ENCODE data around the gene SPATA17.
A peak's percentile ranks its signal among the peaks of the same experiment; 100 is the strongest.
"Not testable (repeated sequence)": the region's sequence is repeated elsewhere in the genome, so short reads cannot be mapped to it uniquely, and the experiment has no call there.

Gene SPATA17

DNA sequence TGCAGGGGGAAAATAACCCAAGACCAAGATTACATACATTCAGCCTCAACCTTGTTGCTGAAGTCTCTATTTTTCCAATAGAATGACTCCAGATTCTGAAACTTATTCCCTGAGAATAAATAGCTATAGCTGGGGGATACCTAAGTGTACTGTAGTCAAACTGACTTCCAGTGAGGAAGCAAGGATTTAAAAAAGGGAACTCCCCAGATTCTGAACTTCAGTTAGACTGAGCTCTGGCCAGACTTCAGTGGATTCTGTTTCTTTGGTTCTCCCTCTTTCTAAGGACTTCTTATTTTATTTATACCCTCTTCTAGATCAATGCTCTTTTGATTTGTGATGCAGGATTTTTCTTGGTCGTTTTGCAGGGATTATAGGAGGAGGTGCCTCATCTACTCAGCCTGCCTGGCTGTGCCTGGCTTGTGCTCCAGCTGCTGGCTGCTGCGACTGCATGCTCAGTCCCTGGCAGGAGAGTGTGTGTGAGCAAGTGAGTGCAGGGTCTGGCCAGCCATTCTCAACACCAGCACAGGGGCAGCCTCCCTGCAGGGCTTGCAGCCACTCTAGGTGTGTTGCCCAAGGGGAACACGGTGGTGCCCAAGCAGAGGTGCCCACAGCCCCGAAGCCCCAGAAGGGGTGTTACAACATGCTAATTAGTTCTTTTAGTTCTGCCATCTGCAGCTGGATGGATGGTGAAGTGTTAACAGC is 43.0 kb downstream of the SPATA17 start:
- no peak for DNase-seq (ENCODE audit: low read depth, low spot score)

DNA sequence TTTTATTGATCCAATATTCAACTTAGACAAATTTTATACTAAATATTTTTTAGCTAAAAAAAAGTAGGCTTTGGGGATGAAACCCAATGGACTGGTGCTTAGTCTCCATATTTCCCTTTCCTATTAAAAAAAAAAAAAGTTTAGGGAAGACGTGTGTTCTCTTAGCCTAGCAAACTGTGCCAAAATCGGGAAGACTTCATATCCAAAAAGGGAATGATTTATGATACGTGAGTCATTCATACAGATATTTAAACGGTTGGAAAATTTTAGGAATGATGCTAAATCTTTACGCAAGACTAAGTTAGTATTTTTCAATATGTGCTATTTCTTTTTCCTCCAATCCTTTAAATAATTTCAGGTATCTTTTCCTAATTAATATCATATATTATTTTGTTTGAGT is 50.7 kb downstream of the SPATA17 start:
- DNase-seq (ENCODE audit: low read depth, low spot score), result no peak

DNA sequence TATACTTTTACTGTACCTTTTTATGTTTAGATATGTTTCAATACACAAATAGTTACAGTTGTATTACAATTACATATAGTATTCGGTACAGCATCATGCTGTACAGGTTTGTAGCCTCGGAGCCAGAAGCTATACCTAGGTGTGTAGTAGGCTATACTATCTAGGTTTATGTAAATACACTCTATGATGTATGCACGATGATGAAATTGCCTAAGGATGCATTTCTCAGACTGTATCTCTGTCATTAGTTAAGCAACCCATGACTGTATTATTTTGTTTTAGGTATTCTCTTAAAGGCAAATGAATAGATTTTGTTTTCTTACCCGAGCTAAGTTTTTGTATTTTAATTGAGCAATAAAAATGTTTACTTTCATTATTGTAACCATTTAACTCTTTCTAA is 56.4 kb downstream of the SPATA17 start:
- no peak for DNase-seq (ENCODE audit: low read depth, low spot score)

DNA sequence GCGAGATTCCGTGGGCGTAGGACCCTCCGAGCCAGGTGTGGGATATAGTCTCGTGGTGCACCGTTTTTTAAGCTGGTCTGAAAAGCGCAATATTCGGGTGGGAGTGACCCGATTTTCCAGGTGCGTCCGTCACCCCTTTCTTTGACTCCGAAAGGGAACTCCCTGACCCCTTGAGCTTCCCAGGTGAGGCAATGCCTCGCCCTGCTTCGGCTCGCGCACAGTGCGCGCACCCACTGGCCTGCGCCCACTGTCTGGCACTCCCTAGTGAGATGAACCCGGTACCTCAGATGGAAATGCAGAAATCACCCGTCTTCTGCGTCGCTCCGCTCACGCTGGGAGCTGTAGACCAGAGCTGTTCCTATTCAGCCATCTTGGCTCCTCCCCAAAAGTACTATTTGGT is 65.0 kb downstream of the SPATA17 start:
- DNase-seq (ENCODE audit: low read depth, low spot score), result not testable (repeated sequence)

DNA sequence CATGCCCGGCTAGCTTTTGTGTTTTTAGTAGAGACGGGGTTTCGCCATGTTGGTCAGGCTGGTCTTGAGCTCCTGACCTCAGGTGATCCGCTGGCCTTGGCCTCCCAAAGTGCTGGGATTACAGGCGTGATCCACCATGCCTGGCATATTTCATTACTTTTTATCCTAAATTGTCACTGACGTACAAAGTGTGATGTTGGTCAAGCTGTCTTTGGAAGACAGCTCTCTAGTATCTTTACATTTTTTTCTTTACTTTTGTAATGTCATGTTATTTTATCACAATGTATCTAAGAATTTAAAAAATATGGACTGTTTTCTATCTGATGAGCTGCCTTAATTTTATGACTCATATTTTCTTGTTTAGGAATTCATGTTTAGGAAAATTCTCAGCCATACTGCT is 72.2 kb downstream of the SPATA17 start:
- DNase-seq (ENCODE audit: low read depth, low spot score), result no peak

DNA sequence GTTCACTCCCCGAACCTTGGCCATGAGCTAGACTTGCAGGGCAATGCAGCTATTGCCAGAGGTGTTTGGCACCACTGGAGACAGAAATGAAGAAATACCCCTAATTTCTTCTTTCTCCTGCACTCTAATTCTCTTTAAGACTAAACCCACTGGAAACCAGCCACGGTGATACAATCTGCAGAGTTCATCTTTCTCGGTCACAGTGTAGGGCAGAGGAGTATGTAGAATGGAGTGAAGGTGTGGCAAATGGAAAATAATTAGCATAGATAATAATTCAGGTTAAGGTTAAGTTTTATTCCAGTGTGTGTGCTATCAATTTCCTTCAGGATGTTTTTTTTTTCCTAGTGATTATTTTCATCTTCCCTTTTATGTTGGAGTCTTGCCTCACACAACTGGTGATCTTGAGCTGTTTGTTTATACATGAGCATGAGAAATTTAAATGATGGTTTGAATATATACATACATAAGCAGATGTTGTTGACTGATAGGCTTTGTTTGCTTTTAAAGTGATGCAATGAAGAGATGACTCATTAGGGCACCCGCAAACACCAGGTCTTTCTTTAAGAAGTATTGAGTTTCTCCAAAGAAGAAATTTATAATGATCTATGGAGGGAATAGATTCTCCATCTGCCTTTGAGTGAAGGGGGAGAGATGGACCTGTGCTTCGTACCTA is 81.9 kb downstream of the SPATA17 start:
- no peak for DNase-seq (ENCODE audit: low read depth, low spot score)

DNA sequence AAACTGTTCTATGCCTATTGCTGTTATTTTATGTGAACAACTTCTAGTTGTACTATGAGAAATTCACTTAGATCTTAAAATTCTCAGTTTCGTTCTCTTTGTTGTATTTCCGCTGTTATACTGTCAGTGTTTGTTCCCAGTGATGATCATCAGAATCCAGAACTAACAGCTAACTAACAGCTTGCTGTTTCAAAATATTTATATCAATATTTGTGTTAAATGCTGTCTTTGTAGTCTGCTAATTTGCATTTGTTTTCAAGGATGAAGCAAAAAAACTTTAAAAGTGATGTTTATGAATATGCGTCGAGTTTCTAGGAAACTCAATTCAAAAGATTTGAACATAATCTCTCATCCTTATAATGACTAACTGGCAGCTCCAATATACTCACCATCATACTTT is 84.5 kb downstream of the SPATA17 start:
- no peak for DNase-seq (ENCODE audit: low read depth, low spot score)

DNA sequence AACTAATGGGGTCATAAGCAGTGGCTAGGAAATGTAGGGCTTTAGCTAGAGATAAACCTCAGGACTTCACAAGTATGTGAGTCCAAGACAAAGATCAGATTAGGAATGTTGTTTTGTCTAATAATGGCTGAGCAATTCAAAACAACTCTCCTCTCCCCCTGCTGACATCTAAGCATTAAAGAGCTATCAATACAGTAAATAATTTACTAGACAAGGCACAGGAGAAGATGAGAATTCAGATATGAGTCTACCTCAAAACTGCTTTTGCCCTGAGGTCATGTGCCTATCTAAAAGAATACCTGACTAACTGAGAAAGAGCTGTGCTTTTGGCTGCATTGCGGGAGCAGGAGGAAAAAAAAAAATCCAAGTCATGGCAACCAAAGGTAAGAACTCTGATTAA is 86.8 kb downstream of the SPATA17 start:
- no peak for DNase-seq (ENCODE audit: low read depth, low spot score)

DNA sequence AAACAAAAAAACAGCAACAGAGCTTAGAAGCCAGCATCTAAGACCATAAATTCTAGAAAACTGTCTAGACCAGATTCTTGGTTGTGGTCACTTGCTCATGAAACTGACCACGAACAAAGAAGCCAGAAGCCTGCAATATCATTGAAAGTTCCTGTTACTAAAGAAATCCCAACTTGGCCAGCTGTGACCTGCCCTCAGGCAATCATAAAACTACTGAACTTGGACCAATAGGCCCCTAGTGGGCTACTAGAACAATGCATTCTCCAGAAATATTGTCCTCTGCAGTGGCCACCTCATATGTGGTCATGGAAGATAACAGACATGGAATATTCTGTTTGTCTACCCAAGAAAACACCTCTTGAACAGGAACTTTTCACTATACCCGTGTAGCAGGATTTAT is 87.7 kb downstream of the SPATA17 start:
- no peak for DNase-seq (ENCODE audit: low read depth, low spot score)

DNA sequence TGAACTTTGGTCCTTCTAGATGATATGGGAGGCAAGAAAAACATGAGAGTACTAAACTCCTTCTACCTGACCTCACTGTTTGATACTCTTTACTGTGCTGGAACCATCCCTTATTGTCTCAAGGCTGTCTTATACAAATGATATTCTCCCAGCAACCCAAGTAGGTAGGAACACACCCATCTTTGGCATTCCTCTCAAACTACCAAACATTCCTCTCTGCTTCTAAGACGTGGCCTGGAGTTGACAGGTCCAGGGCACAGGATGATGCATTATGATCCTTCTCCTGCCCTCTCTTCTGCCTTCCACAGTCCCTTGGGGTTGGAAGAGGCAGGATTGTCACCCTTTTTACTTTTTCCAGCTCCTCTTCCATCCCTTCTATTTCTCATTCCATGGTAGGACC is 90.5 kb downstream of the SPATA17 start:
- DNase-seq (ENCODE audit: low read depth, low spot score), result no peak

DNA sequence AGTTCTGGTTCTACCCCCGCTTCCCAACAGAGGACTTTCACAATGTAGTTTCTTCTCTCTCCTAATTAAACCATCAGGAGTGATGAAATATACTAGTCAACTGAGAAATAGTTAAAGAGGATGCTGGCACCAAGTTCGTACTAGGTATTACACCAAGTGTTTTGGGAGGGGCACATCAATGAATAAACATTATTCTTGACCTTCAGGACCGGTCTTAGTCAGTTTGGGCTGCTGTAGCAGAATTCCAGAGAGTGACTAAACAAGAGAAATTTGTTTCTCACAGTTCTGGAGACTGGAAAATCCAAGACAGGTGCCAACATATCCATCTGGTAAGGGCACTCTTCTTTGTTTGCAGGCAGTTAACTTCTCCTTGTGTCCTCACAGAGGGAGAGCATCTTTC is 103.8 kb downstream of the SPATA17 start:
- no peak for DNase-seq (ENCODE audit: low read depth, low spot score)

DNA sequence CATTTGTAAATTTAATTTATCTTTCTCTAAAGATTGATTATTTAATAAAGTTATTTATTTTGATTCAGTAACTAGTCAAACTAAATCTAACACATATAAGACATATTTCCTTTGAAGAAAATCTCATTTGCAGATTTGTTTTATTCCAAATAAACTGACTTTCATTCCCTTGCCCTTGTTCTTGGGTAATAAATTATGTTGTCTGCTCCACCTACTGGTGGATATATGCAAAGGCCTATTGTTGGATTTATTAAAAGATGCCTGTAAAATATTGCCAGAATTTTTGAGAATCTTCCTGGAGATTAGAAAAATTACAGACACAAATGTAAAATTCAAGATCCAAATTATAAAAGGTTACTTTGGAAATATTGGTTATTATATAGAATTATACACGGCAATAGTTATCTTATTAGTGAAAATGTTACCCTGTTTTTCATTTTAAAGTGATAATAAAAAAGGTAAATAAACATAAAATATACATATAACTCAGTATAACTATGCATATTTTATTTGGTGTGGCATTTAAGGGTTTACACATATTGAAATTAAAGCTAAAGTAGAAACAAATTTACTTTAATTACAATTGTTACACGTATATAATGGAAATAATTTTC is 116.1 kb downstream of the SPATA17 start:
- DNase-seq (ENCODE audit: low read depth, low spot score), result peak; percentile 9

DNA sequence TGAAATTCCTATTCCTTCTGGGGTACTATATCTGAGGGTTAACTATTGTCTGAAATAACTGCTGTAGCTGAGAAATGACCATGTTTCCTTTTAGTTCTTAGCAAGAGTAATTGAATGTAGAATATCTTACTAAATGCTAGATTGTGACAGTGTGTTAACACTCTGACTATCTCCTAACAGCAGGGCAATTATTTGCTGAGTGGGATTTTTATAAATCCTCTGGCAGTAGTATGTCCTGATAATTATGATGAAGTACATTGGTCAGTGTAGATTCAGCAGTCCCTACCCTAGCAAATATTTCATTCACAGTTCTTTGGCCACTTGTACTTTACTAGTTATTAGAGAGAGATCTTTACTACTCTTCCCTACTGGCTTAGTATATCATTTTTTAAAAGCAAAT is 138.6 kb downstream of the SPATA17 start:
- DNase-seq (ENCODE audit: low read depth, low spot score), result no peak

DNA sequence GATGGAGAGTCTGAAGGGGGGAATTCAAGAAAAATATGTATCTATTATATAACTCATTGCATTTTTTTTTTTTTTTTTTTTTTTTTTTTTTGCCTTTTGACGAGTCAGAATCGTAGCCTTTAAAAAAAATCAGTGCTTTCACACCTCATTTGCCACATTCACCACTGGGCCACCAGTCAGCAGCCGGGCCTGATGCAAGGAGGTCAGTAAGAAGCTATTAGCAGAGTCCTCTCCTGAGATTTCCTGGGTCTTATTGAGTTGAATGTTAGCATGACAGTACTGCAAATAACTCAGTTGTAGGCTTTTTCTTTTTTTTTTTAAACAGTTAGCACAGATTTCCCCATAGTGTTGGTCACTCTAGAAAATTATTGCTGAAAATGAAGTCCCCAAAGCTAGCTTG is 139.8 kb downstream of the SPATA17 start:
- no peak for DNase-seq (ENCODE audit: low read depth, low spot score)

DNA sequence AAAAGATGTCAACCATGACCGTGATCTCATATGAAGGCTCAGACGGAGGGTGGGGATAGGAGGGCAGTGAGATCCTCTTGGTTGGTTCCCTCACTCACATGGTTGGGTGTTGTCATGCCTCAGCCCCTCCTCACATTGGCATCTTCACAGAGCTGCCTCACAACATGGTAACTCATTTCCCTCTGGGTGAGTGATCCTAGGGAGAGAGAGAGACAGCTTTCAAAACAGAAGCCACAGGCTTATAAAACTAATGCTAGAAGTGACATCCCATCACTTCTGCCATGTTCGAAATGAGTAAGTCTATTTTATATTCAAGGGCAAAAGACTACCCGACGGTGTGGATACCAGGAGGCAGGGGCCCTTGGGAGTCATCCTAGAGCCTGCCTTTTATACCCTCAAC is 145.5 kb downstream of the SPATA17 start:
- no peak for DNase-seq (ENCODE audit: low read depth, low spot score)

DNA sequence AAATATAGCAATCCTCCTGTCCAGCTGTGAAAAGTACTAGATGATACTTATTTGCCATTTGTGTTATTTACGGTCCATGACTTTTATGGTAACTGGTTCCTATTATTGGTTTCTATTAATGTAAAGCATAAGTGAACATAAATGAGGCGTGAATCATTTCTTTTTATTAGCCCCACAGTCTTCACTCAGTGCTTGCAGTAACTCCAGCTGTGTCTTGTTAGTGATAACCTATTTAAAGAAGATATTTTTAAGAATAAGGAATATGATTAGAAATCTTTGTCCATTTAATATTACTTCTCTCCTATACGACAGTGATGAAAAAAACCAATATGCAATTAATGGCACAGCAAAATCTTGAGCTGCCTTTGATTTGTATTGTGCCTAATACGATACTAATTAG is 149.9 kb downstream of the SPATA17 start:
- DNase-seq (ENCODE audit: low read depth, low spot score), result no peak

DNA sequence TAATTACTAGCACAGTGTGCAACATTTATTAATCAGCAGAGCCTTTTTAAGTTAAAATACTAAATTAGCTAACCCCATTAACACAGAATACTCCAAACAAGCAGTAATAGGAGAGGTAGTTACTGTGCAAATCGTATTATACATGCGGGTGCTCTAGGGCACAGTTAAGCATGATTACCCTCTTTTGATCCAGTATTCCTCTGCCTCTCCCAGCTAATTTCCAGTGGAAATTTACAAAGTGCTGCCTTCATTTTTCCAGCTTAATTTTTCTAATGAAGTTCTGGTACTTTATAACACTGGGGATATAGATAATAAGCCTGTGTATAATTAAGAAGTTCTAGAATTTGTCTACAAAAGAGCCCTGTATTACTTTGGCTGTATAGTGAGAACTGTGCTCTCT is 159.9 kb downstream of the SPATA17 start:
- no peak for DNase-seq (ENCODE audit: low read depth, low spot score)

DNA sequence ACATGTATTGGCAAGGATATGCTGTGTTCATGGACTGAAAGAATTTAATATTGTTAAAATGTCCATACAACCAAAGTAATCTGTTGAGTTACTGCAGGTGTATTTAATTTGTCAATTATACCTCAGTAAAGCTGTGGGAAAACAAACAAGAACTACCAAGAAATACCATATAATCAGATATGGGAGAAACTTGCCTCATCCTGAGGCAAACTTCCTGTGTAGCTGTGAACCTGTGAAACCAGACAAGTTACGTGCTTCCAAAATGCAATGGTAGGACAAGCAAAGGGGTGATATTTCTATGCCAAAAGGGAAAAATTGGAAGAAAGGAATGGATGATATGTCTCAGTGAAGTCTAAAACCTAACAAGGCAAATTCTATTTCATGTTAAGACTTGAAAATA is 174.6 kb downstream of the SPATA17 start:
- no peak for DNase-seq (ENCODE audit: low read depth, low spot score)

DNA sequence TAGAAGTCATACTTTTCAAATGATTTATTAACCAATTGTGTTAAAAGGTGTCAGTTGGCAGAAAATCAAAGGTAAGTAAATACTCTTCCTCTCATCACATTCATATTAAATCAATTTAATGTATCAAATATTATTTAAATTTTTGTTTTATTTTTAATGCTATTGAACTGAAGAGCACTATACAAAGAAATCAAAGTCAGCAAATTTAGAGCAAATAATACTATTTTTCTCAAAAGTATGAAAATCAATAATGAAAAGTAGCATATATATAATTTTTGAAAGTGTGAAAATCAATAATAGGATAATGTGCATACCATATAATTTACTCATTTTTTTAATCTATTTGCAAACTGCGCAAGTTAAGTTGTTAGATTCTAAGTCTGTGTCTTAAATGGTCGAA is 181.0 kb downstream of the SPATA17 start:
- DNase-seq (ENCODE audit: low read depth, low spot score), result no peak

DNA sequence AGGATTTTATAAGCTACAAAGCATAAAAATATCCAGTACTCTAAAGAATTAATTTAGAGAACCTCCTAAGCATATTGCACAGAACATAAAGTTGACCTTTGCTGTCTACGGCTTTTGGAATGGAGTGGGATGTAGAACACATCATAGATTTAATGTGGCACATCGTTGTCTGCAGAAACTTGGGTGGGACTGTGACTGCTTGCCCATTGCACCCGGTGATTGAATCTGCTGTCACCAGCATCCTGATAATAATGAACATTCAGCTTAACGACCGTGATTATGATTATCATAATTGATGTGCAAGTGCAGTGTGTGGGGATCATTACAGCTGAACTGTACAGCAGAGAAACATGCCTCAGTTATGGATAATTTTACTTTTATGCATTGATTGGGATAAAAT is 181.9 kb downstream of the SPATA17 start:
- DNase-seq (ENCODE audit: low read depth, low spot score), result no peak

DNA sequence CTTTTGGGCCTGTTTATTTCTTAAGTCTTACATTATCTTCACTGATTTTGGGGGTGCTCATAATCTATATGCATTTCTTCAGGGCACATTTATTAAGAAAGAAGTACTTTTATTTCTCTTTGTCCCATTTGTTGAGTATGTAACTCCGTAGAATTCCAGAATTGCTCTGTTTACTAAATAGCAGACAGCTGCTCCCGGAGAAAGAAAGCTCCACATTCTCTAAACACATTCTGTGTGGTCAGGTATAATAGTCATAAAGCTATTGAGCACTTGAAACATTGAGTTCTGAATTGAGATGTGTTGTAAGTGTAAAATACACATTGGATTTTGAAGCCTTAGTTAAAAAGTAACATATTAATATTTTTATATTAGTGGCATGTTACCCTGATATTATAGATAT is 206.5 kb downstream of the SPATA17 start:
- no peak for DNase-seq (ENCODE audit: low read depth, low spot score)

DNA sequence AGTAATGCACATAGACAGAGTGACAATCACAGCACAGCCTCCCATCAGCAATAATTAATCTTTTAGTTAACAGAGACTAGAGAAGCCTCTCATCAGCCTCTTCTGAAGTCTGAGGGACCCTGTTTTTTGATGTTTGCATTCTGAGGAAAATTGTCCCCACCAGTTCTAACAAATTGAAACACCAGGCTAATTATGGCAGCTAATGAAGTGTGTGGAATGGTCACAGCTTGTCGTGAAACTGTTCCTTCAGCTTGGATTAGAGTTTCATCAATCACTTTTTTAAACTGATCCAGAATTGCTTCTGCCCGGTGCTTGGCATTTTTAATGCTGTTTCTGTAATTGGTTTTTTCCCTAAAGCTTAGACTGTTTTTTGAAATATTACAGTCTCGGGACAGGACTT is 208.0 kb downstream of the SPATA17 start:
- DNase-seq (ENCODE audit: low read depth, low spot score), result no peak

DNA sequence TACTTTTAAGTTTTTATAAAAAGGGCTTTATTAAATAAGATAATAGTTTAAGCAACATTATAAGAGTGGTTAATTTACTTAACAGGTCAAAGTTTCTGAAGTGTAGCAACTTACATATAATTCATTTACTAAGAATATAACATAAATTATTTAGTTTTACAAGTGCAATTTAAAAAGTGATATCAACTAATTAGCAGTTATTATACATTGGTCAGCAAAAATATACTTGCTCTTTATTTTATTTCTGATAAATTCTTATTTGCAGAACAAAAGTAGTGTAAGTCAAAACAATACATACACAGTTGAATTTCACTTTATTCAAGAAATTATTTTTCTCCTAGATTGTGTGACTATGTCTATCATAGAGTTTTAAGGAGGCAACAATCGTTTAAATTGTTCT is 215.6 kb downstream of the SPATA17 start:
- no peak for DNase-seq (ENCODE audit: low read depth, low spot score)

Data from smooth muscle cell of the brain vasculature (primary cell).